Daoy (cell line): ENCODE measurements around the gene SUPT4H1. TPM values are rescaled to one million over a fixed set of nuclear protein-coding genes. Genes with fewer than 3 reads are reported as not detected.
A peak's percentile ranks its signal among the peaks of the same experiment; 100 is the strongest.
"Not testable (repeated sequence)": the region's sequence is repeated elsewhere in the genome, so short reads cannot be mapped to it uniquely, and the experiment has no call there.

Experiments
- DNase-seq: peaks from one replicate; pipeline ENCODE4 v3.0.0-alpha.2; 2015; ENCODE audit warnings: low read depth
- total RNA-seq: library from RNA; depleted of rRNA; stranded (reverse); fragments of >200 nt; shearing (Covaris generic); gene quantifications from 2 replicates; pipeline ENCODE4 v1.2.3, GENCODE V29; 2014; rRNA removed

SUPT4H1 gene
- 50.2 and 106 TPM in 2 replicates for total RNA-seq

DNA sequence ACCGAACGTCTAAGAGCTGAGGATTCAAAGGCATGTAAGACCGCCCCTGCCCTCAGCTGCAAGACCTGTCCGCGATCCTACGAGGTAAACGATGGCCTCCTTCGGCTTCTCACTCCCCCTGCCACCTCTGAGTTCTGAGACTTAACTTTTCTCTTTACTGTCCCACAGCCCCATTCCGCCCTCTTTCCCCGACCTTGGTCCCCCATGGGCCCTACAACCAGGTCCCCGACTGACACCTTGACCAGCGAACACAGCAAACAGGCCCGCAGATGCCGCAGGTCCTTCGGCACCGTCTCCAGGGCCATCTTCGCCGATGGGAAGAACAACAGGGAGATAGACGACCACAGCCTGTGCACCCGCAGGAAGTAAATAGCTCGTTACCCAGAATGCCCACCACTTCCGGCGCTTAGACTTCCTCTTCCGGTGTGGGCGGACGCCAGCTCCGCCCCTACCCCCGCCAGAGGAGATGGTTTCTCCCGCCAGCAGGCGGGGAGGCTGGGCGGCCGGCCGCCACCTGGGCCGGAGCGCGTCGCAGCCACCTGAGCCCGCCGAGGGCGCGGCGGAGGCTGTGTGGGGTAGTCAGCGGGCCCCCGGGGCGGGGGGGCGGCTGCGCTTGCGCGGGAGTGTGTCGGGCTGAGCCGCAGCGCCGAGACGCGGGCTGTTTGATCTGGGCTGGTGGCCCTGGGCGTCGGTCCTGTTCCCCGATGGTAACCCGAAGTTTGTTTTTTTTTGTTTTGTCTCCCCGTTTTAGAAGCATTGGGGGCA is at the start of gene SUPT4H1:
SUPT4H1 (minus strand) TSS at position 371 of the 765 bp plus-strand sequence; CDS start at position 305, 66 bp downstream.
- DNase-seq, result peak; percentile 88

DNA sequence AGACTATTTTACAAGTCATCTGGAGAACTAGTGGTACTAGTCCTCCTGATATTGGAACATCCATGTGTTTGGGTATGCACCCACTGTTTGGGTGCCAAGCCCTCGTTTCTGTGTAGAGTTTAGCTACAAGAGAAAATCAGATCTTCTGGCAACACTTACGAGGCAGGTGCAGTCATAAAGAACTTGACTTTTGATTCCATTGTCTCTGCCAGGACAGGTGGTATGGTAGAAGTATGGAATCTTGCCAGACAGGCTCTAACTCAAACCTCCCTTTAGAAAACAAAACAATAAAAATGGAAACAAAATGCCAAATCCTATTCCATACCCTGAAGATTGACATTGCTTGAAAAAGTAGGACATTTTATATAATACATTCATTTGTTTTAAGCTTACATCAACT is 49.3 kb upstream of the SUPT4H1 start:
- DNase-seq, result no peak

DNA sequence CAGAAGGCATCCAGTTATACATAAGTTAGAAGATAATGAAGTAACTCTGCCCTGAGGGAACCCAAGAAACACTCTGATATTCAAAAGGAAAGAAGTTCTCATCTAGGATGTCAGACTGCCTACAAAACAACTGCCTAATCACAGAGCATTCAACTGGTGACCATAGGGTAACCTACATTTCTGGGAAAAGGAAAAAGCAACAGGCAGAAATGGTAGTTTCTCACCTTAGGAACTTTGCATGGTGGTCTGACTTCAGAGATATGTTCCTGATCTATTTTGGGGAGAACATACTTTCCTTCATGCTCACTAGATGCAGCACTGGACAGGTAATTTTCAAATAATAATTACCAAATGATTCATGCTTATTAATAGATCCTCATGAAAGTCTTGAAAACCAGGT is 48.8 kb upstream of the SUPT4H1 start:
- DNase-seq, result no peak

DNA sequence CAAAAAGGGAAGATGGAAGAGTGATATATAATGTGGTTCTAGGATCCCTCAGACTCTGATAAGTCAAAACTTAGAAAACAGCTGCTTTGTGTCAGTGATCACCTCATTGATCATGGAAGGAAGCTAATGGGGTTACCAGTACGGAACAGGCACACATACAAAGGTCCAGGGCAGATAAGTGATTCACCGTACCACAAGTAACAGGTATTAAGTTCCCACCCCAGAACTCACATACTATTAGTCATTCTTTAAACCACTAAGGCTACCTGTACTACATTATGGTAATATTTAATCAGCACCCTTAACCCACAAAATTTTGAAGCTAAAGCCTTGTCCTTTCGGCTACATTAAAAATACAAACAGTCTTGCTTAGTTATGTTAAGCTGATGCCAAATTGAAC is 48.0 kb upstream of the SUPT4H1 start:
- no peak for DNase-seq

DNA sequence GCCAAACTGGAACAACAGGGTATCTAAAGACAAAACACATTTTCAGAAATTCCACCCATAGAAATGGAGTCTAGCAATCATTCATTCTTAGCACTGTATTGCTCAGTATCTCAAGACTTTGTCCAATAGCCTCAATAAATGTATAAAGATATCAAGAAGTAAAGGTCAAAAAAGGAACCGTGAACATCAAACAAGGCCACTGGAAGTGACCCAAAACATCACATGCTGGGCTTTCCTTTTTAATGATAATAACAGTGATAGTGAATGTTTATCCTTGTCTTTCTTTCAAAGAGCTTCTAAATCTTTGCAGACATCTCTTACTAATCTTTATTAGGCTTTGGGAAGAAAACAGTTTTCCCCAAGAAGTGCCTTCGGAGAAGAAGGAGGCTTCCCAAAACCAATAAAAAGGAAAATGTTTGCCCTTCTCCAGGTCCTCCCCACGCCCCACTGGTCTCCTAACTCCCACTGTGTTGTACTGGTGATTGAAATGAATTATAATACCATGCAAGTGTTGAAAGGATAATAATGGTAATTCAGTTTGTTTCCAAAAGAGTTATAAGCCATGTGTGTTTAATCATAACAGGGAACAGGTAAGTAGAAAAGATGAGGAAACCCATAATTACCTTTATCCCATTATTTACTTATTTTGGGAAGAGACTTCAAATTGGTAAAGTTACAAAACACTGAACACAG is 46.7 kb upstream of the SUPT4H1 start:
- DNase-seq, result no peak

DNA sequence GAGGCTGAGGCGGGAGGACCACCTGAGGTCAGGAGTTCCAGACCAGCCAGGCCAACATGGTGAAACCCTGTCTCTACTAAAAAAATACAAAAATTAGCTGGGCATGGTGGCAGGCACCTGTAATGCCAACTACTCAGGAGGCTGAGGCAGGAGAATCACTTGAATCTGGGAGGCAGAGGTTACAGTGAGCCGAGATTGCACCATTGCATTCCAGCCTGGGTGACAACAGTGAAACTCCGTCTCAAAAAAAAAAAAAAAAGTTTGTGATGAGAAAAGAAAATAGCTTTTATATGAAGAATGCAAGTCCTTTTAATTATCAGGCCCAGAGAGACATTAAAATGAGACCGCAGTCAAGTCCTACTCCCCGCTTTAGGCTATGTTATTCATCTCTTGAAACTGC is 45.4 kb upstream of the SUPT4H1 start:
- DNase-seq, result not testable (repeated sequence)

DNA sequence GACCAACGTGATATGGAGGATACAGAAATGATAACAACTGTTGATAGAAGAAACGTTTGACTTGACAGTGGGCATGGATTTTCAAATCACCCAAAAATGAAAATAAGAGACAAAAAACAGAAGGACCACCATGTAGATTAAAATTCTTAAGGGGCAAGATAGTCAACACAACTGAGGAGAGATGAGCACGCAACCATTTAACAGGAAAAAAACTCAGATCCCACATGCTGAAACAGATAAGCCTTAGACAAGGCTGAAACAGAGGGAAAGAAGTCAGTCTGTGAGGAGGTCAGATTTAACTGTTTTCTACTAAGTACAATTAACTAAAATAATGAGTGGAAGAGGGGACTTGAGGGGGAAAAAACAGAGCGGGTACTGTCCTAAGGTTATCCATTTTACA is 44.2 kb upstream of the SUPT4H1 start:
- no peak for DNase-seq

DNA sequence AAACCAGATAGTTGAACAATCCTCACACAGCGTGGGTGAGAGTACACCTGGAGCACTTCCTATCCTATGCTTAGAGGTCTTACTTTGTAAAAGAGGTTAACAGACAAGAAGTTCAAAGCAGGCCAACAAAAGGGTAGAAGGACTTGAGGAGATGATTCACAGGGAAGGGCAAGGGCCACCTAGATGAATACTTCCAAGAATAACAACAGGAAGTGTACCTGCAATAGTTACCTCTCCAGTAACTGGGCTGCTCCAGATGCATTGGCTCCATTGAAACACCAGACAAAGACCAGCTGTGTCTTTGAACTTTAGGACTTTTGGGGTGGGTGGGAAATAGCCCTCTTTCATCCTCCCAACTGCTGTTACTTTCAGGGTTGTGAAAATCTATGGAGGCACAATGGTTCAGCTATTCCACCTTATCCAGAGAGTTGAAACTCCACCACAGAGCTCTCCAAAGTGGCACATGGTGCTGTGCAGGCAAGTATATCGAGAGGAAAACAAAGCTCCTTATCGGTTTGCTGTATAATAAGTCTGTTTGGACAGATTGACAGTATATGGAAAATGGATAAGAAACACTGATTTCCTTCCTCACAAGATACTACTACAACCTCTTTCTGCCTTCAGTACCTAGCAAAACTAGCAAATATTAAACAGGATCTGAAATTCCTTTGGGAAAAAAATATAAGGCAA is 42.7 kb upstream of the SUPT4H1 start:
- DNase-seq, result no peak

DNA sequence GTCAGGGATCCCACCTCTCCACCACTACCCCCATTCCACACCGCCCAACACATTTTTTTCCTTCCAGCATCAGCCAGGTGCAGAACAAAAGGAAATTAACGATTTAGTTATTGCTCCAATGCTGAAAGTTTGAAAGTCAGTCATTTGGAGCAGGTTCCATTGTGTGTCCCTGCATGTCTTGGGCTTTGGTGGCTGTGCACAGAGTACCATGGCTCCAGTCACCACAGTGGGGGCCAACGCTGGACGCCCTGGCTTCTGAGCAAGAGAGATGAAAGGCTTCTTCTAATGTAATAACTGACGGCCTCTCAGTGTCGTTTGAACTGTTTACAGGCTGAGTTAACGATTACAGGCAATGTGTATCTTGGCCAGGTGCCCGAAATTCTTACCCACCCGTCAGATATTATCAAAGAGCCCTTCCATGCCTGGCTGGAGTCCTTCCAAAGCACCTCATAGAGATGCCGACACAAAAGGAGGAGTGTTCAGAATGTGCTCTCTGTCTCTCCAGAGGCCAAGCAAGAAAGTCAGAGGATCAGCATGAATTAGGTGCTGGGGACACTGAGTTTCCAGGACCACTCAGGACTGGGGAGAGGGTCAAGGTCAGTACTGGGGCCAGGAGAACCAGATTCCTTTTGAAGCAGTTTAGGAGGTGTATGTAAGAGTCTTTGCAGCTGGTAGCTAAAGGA is 39.4 kb upstream of the SUPT4H1 start:
- DNase-seq, result peak; percentile 88

DNA sequence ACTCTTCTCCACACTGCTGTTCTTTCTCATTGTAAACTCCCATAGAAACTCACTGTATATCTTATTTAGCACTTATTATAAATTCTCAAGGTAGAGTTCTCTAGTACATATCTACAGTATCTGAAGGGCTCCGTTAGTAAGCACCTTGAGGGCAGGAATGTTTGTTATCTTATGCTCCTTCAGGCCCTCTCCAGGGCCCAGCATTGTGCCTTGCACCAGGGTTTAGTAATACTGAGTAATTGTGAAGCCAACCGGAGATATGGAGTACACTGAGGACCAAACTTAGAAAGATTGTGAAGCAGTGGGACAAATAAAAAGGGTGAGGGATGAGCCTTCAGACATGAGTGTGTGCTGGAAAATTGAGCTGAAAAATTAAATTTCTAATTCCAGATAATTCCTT is 38.9 kb upstream of the SUPT4H1 start:
- no peak for DNase-seq

DNA sequence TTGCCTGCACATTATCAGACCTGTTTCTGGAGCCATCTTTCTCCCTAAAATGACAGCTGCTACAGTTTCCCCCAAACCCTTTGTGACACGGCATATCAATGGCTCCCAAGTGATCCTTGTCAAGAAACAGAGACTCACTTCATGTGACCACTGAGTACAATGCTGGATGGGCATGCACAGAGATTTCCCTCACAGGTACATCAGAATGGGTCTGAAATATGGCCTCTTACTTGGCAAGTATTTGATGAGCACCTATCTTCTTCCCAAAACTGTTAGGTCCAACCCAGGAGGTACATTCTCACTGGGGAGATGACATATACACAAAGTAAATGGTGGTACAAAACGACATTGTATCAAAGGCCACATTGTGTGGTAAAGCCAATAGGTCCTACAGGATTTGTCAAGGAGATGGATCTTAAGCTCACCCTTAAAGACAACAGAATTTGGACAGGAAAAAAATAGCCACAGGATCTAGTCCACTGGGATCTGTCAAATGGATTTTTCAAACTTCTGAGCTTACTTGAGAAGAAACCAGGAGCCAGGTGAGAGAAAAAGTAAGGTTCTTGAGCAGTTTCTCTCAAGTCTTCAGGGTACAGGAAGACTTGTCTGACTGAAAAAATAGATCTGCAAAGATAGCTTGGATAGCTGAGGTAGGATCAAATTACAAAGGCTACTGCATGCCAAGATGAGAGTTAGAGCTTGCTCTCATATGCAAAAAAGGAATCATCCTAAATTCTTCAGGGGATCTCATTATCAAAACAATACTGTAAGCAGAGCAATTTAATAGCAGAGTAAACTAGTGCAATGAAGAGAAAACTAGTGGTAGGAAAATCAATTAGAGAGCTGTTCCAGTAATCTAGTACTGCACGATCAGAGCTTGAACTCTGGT is 36.5 kb upstream of the SUPT4H1 start:
- no peak for DNase-seq

DNA sequence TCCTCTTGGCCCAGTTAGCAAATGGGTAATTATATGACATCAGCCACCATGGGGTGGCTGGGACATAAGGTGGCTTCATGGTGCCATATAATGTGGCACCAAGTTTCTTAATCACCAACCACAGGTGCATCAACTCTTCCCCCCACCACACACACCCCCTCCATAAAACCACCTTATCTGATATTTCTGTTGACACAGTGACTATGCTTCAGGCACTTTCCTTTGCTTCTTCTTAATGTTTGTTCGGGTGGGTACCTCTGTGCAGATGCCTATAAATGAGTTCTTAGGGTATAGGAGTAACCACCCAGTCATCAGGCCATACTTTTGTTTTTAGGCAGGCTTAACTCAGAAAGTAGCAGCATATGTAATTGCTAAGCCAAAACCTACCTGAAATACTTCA is 35.8 kb upstream of the SUPT4H1 start:
- peak; percentile 64 for DNase-seq

DNA sequence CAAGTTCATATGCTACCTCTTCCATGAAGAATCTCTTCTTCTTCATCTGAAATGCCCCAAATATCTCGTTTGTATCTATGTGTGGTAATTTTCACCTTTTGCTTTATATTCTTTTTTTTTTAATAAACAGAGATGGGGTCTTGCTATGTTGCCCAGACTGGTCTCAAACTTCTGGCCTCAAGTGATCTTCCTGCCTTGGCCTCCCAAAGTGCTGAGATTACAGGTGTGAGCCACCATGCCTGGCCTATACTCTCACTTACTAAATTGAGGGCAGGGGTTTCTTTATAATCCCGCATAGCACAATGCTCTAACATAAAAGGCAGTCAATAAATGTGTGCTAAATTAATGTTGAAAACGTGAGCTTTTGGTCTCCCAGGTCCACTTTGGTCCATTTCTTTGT is 34.7 kb upstream of the SUPT4H1 start:
- no peak for DNase-seq

DNA sequence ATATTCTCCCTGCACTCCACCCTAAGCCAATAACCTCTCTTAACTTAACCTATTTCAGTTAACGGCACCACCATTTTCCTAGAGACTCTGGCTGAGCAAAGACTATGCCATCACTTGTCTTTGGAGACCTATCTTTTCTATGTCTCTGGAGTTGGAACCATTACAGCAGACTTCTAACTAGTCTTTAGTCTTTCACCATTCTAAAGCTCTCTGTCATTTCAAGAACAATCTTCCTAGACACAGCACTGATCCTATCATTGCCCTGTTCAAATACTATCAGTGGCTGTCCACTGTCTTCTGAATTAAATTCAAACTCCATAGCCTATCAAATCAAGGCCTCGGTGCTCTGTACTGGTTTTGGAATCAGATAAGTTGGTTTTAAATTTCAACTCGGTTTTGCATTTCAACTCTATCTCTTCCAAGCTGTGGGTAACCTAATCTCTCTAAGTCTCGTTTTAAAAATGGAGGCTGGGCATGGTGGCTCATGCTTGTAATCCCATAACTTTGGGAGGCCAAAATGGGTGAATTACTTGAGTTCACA is 33.4 kb upstream of the SUPT4H1 start:
- DNase-seq, result no peak

DNA sequence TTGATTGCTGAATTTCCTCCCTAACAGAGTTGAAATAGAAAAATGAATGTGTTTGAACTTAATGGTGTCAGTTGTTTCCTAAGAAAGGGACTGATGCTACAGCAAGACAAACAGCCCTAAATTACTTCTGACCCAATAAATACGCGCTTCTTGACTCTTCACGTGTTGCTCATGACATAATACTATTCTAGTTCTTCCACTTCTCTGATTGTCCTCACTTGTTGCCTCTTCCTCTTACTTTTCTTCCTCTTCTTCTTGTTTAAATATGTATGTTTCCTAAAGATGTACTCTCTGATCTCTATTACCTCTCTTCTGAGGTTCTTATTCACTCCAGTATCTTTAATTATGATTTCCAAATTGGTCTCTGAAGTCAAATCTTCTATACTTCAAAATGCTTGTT is 32.9 kb upstream of the SUPT4H1 start:
- DNase-seq, result no peak

DNA sequence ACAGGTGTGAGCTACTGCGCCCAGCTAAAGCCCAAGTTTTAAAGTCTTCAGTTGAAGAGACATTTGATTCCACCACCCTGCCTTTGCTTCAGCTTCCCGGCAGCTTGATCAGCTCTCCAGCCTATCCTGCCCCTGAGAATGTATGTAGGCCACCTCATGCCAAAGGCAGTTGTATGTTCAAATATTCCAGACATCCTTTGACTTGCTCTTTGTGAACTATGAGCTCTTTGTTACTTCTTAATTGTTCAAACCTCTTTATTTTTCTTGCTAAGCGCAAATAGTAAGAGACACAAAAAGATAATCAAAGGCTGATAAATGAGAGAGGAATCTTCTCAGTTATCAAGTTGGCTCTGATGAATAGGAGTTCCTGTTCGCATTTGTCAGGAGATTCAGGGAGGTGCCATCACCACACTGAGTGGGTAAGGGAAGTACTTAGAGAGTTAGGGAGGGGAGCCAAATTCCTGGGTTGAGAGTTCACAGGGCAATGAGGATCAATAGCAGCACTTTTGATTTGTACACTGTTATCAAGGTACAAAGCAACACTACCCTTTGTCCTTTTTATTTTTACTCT is 32.0 kb upstream of the SUPT4H1 start:
- no peak for DNase-seq

DNA sequence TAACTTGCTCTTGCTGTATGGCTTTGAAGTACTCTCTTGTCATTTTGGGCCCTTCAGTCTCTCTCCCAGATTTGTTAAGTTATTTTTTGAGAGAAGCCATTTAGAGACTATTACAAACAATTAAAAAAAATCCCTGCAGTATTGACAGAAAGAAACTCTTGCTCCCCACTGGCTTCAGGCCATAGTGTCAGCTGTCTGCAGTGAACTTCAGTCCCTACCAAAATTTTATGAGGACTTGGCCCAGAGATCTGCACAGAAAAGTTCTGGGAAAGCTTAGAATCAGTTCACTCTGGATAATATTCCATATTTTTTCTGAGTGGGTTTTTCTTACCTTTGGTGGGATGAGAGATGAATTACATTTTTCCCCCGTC is 30.9 kb upstream of the SUPT4H1 start:
- DNase-seq, result no peak

DNA sequence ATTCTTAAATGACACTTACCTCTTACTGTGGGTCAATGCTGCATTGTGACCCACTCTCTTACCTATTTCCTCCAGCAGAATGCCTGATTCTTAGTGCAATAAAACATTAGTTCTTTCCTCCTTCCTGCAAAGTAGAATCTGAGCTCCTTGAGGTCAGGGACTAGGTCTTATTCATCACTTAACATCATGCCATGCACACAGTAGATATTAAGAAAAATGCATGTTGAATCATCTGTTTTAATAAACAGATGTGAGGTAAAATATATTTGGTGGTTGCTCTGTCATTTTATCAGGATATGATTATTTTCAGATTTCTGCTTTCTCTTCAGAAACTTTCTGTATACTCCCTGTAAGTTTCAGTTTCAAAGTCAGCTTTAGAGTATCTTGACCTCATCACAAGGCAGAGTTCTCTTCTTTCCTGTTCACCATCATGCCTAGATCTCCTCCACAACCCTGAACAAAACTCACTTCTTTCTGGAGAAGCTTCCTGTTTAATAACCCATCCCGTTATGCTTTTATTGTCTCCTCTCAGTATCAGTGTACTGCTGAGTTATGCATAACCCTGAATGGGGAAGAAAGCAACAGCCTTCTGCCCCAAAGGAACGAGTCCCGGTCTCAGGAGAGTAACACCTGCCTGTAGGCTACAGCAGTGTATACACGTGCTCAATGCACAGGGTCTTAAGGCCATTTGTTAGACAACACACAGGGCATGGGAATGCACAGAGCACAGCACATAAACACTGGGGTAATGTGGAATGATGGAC is 30.3 kb upstream of the SUPT4H1 start:
- DNase-seq, result no peak

DNA sequence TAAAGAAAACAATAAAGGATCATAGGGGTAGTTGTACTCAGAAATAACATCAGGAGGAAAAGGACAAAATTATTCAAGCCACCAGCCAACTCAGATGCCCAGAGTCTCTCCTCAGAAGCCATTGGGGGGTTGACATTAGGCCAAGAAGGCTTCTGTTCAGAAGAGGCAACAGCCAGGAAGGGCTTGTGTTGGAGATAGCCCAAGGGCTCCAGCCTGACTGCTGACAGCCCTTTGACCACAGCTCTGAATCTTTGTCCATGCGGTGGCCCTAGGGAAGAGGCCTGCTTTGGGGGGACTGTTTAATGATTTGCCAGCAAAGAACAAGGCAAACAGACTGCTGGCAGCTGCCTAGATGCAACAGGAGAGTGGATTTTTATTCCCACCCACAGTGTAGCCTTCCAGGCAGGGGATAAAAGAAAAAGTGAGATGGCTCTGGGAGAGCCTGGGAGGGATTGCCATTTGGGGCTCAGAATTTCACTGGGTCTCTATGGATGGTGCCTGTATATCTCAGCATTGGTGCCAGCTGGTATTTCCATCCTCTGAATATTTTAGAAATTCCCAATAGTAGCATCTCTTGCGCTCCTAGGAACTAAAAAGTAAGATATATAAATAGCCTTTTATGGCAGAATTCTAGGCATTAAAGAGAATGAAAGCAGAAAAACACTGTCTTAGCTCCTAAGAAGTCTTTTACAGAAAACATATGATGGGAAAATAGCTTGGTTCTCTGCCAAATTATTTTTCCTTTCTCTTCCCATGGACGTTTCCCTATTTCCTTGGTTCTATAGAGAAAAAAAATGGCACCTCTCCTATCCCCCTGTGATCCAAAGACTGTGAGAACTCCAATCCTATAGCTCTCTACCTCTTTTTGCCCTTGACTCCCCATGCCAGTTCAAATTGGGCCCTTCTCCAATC is 29.4 kb upstream of the SUPT4H1 start:
- no peak for DNase-seq
